Vagina (tissue), 2 donors: Measurements from ENCODE around the gene NT5DC1. TPM values are rescaled to one million over a fixed set of nuclear protein-coding genes. Genes with fewer than 3 reads are reported as not detected.

Experiments
- DNase-seq, 2 donors: peaks; one replicate each; pipeline ENCODE4 v3.0.0-alpha.2; 2017; ENCODE audit errors: extremely low spot score in 2 of 2
- H3K27ac ChIP-seq: fragments of 200-600 bp; sonication (generic); one replicate; pipeline ENCODE4 v1.5.1; 2019
- H3K27me3 ChIP-seq: fragments of 200-600 bp; sonication (generic); one replicate; pipeline ENCODE4 v1.5.1; 2019
- H3K36me3 ChIP-seq, 2 donors: fragments of 200-600 bp; sonication (generic); one replicate each; pipeline ENCODE4 v1.5.1; 2017 to 2019
- H3K4me1 ChIP-seq: fragments of 200-600 bp; sonication (generic); one replicate; pipeline ENCODE4 v1.5.1; 2019
- H3K4me3 ChIP-seq, 2 donors: fragments of 200-600 bp; sonication (generic); 1 replicate in 1 of 2; 2 replicates in 1 of 2; pipeline ENCODE4 v1.5.1; 2016 to 2019
- H3K9me3 ChIP-seq: fragments of 200-600 bp; sonication (generic); one replicate; pipeline ENCODE4 v1.5.1; 2019
- CTCF ChIP-seq, 3 experiments: fragments of 450-650 bp in 2 of 3; fragments of 200-600 bp in 1 of 3; sonication (generic) in 1 of 3; IDR thresholded peaks; one replicate each; pipeline ENCODE4 v1.5.1; 2017 to 2019; ENCODE audit warnings: antibody characterized with exemption in 3 of 3, mild to moderate bottlenecking in 2 of 3, moderate library complexity in 2 of 3
- POLR2A ChIP-seq, 2 donors: fragments of 450-650 bp; IDR thresholded peaks; one replicate each; pipeline ENCODE4 v1.6.1; 2017; ENCODE audit warnings: antibody characterized with exemption in 2 of 2, mild to moderate bottlenecking in 2 of 2, moderate library complexity in 2 of 2
- POLR2AphosphoS5 ChIP-seq, 2 donors: sonication (generic); formaldehyde crosslinking; IDR thresholded peaks; one replicate each; pipeline ENCODE4 v1.9.0; 2017; ENCODE audit warnings: antibody characterized with exemption in 2 of 2, mild to moderate bottlenecking in 2 of 2, low read depth in 1 of 2; ENCODE audit not compliant: insufficient read depth in 1 of 2
- intact Hi-C: fragments of 100-400 bp; cut with DNase I; formaldehyde crosslinking; loops from one replicate; pipeline ENCODE4 v1.15.1; 2023
- total RNA-seq: library from RNA; depleted of rRNA; stranded (reverse); fragments of >200 nt; gene quantifications from one replicate; pipeline ENCODE4 v1.2.3, GENCODE V29; 2016

Gene NT5DC1
- total RNA-seq, 1 donor from 2014 or later, result 6.1 TPM

- TF ChIP-seq POLR2A (IDR thresholded peaks at IDR 0.05), result no peak
- no peak for TF ChIP-seq CTCF (IDR thresholded peaks at IDR 0.05)
- TF ChIP-seq POLR2AphosphoS5 (IDR thresholded peaks at IDR 0.05; ENCODE audit: insufficient read depth in 1 of 2, low read depth in 1 of 2), result no peak
- no peaks in the 10 kb centered on the region for H3K27me3 ChIP-seq
- DNase-seq, result no peak
- intact Hi-C loops, result no loop called here
- no peaks in the 10 kb centered on the region for H3K9me3 ChIP-seq
- peak overlapping the region; percentile 76 for H3K27ac ChIP-seq
- peaks cover 6% of the 10 kb centered on the region for H3K4me1 ChIP-seq
- peak overlapping the region; percentile 39 to 42 for H3K4me3 ChIP-seq
- no peaks in the 10 kb centered on the region for H3K36me3 ChIP-seq
Measured at GRCh38 chr6:116059713-116060571, 40.7 kb upstream of the NT5DC1 start.

GRCh38 chr6:116060572-116061283, 39.9 kb upstream of the NT5DC1 start, which contains the start of gene FRK:
Gene FRK, minus strand, starts transcription at chr6:116060891. Its CDS starts 580 bp downstream, at chr6:116060311.
- DNase-seq, result no peak
- Histone ChIP-seq H3K27me3 (no peaks in the 10 kb centered on the region), H3K27ac (peak within 1 kb of the TSS; percentile 76), H3K4me1 (peaks cover 6% of the 10 kb centered on the region), H3K4me3 (peak within 1 kb of the TSS; percentile 39 to 42), H3K36me3 (no peaks in the 10 kb centered on the region), H3K9me3 (no peaks in the 10 kb centered on the region)
- intact Hi-C loops, result no loop called here
- TF ChIP-seq POLR2AphosphoS5 (IDR thresholded peaks at IDR 0.05; ENCODE audit: insufficient read depth in 1 of 2, low read depth in 1 of 2) (peak in 1 of 2 donors; percentile 75), CTCF (IDR thresholded peaks at IDR 0.05) (peak in 1 of 3 experiments; percentile 23), POLR2A (IDR thresholded peaks at IDR 0.05) (no peak)

GRCh38 chr6:116062496-116062895, 38.2 kb upstream of the NT5DC1 start:
- no peaks in the 10 kb centered on the region for H3K36me3 ChIP-seq
- DNase-seq, result no peak
- H3K27me3 ChIP-seq, result no peaks in the 10 kb centered on the region
- H3K4me1 ChIP-seq, result peaks cover 6% of the 10 kb centered on the region
- H3K4me3 ChIP-seq, result no peak overlapping the region
- no peak overlapping the region for H3K27ac ChIP-seq
- intact Hi-C loops, result no loop called here
- no peak for TF ChIP-seq POLR2A (IDR thresholded peaks at IDR 0.05)
- no peak for TF ChIP-seq POLR2AphosphoS5 (IDR thresholded peaks at IDR 0.05; ENCODE audit: insufficient read depth in 1 of 2, low read depth in 1 of 2)
- TF ChIP-seq CTCF (IDR thresholded peaks at IDR 0.05), result no peak
- no peaks in the 10 kb centered on the region for H3K9me3 ChIP-seq

GRCh38 chr6:116064666-116065065, 36.0 kb upstream of the NT5DC1 start:
- no peak overlapping the region for H3K27ac ChIP-seq
- no peaks in the 10 kb centered on the region for H3K36me3 ChIP-seq
- intact Hi-C loops, result no loop called here
- peaks cover 6% of the 10 kb centered on the region for H3K4me1 ChIP-seq
- H3K9me3 ChIP-seq, result no peaks in the 10 kb centered on the region
- TF ChIP-seq POLR2A (IDR thresholded peaks at IDR 0.05), result no peak
- no peak for TF ChIP-seq POLR2AphosphoS5 (IDR thresholded peaks at IDR 0.05; ENCODE audit: insufficient read depth in 1 of 2, low read depth in 1 of 2)
- TF ChIP-seq CTCF (IDR thresholded peaks at IDR 0.05), result no peak
- no peak for DNase-seq
- H3K27me3 ChIP-seq, result no peaks in the 10 kb centered on the region
- H3K4me3 ChIP-seq, result no peak overlapping the region
